ENCODE measurements around the gene CCDC148. TPM values are rescaled to one million over a fixed set of nuclear protein-coding genes. Genes with fewer than 3 reads are reported as not detected.

CCDC148 gene
- total and polyA plus RNA-seq, 3 donors from 2014 or later = 2.3 to 5.7 (median 5.0) TPM

DNA sequence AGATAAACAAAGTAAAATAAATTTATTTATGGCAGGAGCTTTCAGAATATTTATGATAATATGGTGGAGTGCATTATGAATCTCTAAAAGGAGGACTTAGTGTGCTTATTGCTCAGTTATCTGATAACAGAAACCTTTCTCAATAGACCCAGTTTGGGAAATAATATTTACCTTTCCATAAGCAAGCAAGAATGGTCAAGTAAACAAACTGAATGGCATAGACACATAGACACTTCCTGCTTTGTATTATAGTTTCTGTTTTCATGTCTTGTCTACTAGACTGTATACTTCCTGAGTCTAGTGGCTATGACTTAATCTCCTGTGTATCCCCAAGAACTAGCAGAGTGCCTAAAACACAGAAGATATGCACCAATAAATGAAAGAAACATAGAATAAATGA, 267.0 kb downstream of the CCDC148 start:
- Histone ChIP-seq H3K4me1 (no peaks in the 10 kb centered on the region), H3K27ac (no peak overlapping the region), H3K27me3 (no peaks in the 10 kb centered on the region), H3K4me3 (no peak overlapping the region), H3K36me3 (ENCODE audit: low read depth, missing control alignments) (no peaks in the 10 kb centered on the region), H3K9me3 (no peaks in the 10 kb centered on the region)
- DNase-seq = no peak
- TF ChIP-seq, protein P1, sequence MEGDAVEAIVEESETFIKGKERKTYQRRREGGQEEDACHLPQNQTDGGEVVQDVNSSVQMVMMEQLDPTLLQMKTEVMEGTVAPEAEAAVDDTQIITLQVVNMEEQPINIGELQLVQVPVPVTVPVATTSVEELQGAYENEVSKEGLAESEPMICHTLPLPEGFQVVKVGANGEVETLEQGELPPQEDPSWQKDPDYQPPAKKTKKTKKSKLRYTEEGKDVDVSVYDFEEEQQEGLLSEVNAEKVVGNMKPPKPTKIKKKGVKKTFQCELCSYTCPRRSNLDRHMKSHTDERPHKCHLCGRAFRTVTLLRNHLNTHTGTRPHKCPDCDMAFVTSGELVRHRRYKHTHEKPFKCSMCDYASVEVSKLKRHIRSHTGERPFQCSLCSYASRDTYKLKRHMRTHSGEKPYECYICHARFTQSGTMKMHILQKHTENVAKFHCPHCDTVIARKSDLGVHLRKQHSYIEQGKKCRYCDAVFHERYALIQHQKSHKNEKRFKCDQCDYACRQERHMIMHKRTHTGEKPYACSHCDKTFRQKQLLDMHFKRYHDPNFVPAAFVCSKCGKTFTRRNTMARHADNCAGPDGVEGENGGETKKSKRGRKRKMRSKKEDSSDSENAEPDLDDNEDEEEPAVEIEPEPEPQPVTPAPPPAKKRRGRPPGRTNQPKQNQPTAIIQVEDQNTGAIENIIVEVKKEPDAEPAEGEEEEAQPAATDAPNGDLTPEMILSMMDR (IDR thresholded peaks at IDR 0.05) = no peak
- TF ChIP-seq POLR2A (IDR thresholded peaks at IDR 0.05) = no peak
- intact Hi-C loops (cut with DNase I; ENCODE audit: low total_unique reads) = loop anchor here (10.0 kb wide), 1 partner anchor 355 kb away; no protein-coding TSS in a partner anchor

DNA sequence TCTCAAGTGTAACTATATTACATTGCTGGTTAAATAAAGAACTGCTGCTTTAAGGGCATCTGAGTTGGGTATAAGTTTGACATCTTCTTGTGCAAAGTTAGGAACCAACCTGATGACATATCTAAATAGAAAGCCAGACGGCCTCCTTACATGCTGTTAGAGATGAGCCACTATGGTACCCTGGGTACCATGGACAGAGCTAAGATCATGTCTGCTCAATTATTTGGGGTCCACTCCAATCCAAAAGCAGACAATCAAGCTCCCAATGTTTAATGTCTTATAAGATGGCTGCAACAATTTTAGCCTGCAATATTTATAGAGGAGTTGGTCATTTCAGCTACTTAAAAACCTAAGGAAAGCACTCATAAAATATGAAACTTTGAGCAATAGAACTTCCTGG, 268.6 kb downstream of the CCDC148 start:
- no peaks in the 10 kb centered on the region for H3K36me3 ChIP-seq (ENCODE audit: low read depth, missing control alignments)
- no peak overlapping the region for H3K27ac ChIP-seq
- H3K4me1 ChIP-seq = no peaks in the 10 kb centered on the region
- H3K27me3 ChIP-seq = no peaks in the 10 kb centered on the region
- no peak for DNase-seq
- no peak for TF ChIP-seq POLR2A (IDR thresholded peaks at IDR 0.05)
- H3K9me3 ChIP-seq = no peaks in the 10 kb centered on the region
- 80 to 96% methylated on average over 1 of the region's 1 CpG for WGBS, 2 donors
- intact Hi-C loops (cut with DNase I; ENCODE audit: low total_unique reads) = loop anchor here (10.0 kb wide), 1 partner anchor 353 kb away; no protein-coding TSS in a partner anchor
- H3K4me3 ChIP-seq = no peak overlapping the region

DNA sequence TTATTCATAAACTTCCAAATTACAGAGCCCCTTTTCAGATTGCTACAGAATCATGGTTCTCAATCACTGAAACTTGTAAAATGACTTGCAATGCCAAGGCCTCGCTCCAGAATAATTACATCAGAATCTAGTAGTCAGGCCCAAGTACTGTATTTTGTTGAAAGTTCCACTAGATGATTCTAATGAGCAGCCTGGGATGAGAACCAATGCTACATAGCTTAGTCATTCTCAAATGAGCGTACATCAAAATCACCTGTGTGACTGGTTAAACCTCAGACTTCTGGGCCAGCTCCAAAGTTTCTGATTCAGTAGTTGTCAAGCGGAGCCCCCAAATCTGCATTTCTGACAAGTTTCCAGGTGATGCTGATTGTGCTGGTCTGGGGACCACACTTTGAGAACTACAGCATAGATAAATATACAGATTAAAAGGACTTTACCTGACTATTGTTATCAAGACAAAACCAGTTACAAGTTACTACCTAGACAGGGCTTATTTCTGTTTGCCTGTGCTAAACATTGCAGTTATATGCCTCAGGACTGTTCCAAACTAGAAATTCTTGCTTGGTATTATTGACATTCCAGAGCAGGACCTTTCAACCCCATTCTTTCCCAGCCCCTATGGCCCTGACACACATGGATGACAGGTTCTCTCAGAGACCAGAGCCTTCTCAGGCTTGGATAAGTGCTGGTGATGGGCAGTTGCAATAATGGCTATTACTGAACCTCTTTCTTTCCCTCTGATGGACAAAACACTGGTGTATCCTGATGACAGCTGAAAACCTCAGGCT, 271.8 kb downstream of the CCDC148 start:
- no peak for DNase-seq
- Histone ChIP-seq H3K27me3 (no peaks in the 10 kb centered on the region), H3K36me3 (ENCODE audit: low read depth, missing control alignments) (no peaks in the 10 kb centered on the region), H3K4me1 (no peaks in the 10 kb centered on the region), H3K27ac (no peak overlapping the region), H3K9me3 (no peaks in the 10 kb centered on the region), H3K4me3 (no peak overlapping the region)
- intact Hi-C loops (cut with DNase I; ENCODE audit: low total_unique reads) = loop anchor here (10.0 kb wide), 1 partner anchor 350 kb away; no protein-coding TSS in a partner anchor
- TF ChIP-seq, protein P1 (IDR thresholded peaks at IDR 0.05) = no peak
- TF ChIP-seq POLR2A (IDR thresholded peaks at IDR 0.05) = no peak
- WGBS, 2 donors = 95 to 96% methylated on average over 3 of the region's 3 CpGs

DNA sequence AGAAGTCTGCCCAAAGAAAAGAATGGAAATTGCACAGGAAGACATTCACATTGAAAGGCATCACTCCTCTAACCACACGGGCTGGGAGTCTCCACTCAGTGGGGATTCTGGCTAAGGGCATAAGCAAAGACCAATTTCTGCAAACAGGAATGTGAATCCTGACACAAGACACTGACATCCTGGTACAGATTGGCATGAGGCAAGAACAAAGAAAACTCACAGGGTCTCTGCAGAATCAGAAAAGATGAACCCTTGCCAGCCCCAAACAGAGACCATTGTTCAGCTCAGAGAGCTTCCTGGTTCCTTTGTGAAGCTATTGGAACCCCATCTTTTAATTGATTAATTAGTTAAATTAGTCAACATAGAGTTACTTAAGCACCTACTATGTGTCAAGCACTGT, 272.6 kb downstream of the CCDC148 start:
- no peaks in the 10 kb centered on the region for H3K9me3 ChIP-seq
- TF ChIP-seq POLR2A (IDR thresholded peaks at IDR 0.05) = no peak
- TF ChIP-seq, protein P1 (IDR thresholded peaks at IDR 0.05) = no peak
- H3K4me1 ChIP-seq = no peaks in the 10 kb centered on the region
- intact Hi-C loops (cut with DNase I; ENCODE audit: low total_unique reads) = loop anchor here (10.0 kb wide), 1 partner anchor 349 kb away; no protein-coding TSS in a partner anchor
- 70 to 73% methylated on average over 1 of the region's 1 CpG for WGBS, 2 donors
- H3K27ac ChIP-seq = no peak overlapping the region
- H3K4me3 ChIP-seq = no peak overlapping the region
- no peaks in the 10 kb centered on the region for H3K27me3 ChIP-seq
- H3K36me3 ChIP-seq (ENCODE audit: low read depth, missing control alignments) = no peaks in the 10 kb centered on the region
- DNase-seq = no peak

DNA sequence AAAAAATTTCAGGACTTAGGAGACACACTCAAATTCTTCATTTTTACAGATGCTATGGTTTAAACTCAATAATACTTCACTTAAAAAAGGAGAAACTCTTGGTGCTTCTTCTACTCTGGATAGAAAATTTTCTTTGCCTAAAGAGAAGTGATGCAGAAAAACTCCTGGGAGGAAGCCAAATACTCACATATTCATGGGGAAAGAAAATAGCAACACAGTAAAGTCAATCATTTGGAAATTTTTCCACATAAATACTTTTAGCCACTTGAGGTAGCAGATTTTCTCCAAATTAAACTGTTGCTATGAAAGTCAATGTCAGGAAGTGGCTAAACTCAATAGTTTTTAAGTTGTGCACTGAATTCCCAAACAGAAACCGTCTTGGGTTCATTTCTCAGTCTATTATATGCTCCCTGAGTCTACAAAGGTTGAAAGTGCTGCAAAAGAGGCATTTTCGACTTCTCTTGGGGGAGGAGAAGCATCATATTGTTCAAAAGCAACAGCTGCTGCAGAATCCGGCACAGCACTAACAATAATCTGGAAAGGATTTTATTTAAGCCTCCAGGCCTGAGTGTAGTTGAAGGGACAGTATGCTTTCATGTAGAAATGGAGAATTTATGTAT, 273.8 kb downstream of the CCDC148 start:
- TF ChIP-seq, protein P1 (IDR thresholded peaks at IDR 0.05) = no peak
- no peak for TF ChIP-seq POLR2A (IDR thresholded peaks at IDR 0.05)
- H3K4me3 ChIP-seq = no peak overlapping the region
- WGBS, 2 donors = 66 to 69% methylated on average over 3 of the region's 3 CpGs
- no peaks in the 10 kb centered on the region for H3K9me3 ChIP-seq
- H3K27ac ChIP-seq = no peak overlapping the region
- intact Hi-C loops (cut with DNase I; ENCODE audit: low total_unique reads) = loop anchor here (10.0 kb wide), 1 partner anchor 348 kb away; no protein-coding TSS in a partner anchor
- no peaks in the 10 kb centered on the region for H3K36me3 ChIP-seq (ENCODE audit: low read depth, missing control alignments)
- H3K4me1 ChIP-seq = no peaks in the 10 kb centered on the region
- no peak for DNase-seq
- H3K27me3 ChIP-seq = no peaks in the 10 kb centered on the region

Data from testis (tissue), 3 donors.